ENCODE measurements around the gene BRAT1.
"Not testable (repeated sequence)": the region's sequence is repeated elsewhere in the genome, so short reads cannot be mapped to it uniquely, and the experiment has no call there.

Gene BRAT1

GRCh38 chr7:2583798-2584580 lies 28.7 kb upstream of the BRAT1 start:
- FAIRE-seq: no peak

GRCh38 chr7:2582006-2582735 lies 26.8 kb upstream of the BRAT1 start:
- FAIRE-seq: no peak

DNA sequence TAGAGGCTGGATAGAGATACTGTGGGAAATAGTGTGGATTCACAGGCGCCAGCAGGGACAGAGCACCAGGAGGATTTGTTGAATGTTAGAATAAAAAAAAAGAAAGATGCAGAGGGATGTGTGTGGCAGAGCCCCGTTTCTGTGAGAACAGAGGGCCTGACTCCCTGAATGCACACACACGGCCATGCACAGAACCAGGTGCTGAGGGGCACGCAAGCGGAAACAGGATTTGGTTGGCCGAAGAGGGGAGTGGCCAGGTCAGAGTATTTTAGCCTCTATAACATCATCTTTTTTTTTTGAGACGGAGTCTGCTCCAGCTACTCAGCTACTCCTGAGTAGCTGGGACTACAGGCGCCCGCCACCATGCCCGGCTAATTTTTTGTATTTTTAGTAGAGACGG lies 25.3 kb upstream of the BRAT1 start:
- FAIRE-seq: no peak

DNA sequence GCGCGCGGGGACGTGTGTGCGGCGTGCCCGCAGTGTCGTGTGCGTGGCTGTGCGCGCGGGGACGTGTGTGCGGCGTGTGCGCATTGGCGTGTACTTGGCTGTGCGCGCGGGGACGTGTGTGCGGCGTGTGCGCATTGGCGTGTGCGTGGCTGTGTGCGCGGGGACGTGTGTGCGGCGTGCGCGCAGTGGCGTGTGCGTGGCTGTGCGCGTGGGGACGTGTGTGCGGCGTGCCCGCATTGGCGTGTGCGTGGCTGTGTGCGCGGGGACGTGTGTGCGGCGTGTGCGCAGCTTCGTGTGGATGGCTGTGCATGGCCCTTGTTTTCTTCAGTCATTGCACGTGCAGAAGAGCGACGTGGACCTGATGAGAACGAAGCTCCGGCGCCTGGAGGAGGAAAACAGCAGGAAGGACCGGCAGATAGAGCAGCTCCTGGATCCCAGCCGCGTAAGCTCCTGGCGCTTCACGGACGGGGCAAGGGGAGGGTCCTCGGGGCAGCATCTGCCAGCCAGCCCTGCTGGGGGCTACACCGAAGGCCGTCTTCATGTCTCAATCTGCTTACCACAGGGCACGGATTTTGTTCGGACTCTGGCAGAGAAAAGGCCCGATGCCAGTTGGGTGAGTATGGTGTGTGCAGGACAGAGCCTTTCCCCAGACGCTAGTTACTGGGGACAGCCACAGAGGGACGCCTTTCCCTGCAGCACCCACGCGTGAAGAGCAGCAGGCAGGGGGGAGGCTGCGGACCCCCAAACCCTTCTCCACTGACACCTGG lies 22.8 kb upstream of the BRAT1 start:
- no peak for FAIRE-seq

- FAIRE-seq: no peak
Observed at GRCh38 chr7:2576742-2577491, 21.6 kb upstream of the BRAT1 start.

GRCh38 chr7:2575733-2576340 lies 20.5 kb upstream of the BRAT1 start:
- FAIRE-seq: no peak

DNA sequence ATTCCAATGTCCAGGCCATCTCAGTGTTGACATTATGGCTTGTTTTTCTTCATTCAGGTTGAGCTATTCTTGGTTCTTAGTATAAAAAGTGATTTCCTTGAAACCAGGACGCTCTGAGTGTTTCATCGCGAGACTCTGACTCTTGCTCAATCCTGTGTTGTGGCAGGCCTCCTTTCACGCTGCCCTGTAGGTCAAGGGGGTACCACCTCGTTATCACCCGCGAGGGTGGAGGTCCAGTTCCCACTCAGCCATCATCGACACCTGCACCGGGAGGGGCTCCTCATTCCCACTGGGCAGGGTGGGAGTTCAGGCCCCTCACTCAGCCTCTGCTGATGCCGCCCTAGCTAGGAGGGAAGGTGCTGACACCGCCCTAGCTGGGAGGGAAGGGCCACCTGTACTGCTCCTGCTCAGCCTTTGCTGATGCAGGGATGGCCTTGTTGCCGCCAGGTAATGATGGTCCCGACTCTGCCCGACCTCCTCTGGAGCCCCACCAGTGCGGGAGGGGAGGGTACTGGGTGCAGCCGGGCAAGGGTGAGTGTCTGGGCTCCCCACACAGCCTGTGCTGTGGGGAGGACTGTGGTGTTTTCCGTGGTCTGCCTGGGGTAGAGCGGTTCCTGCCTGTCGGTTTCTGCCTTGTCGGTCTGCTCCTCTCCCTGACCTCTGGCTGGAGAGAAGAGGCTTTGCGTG lies 19.9 kb upstream of the BRAT1 start:
- FAIRE-seq: no peak

GRCh38 chr7:2573761-2574160 lies 18.4 kb upstream of the BRAT1 start:
- FAIRE-seq: no peak

DNA sequence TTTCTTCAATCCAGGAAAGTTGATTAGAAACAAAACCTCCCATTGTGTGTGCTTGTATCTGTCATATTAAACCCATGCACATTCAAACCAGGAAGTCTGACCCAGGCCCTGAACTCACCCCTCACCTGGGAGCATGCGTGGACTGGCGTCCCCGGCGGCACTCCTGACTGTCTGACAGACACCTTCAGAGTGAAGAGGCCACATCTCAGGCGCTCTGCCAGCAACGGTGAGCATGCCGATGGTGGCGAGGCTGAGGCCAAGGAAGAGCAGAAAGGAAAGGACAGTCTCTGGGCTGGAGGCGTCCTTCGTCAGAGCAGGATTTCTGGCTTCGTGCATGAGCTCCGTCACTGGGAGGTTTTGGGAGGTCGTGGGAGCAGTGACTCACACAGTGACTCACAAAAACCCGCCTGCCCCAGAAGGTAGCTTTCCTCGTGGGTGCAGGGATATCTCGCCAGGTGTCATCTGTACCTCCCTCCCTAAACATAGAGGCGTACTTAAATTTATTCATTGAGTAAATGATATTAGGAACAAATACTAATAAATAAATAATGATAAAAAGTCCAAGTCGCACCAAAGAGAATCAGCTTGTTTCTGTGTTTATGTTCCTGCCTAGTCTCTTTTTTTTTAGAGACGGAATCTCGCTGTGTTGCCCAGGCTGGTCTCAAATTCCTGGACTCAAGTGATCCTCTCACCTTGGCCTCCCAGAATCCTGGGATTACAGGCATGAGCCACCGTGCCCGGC lies 16.9 kb upstream of the BRAT1 start:
- FAIRE-seq: no peak

DNA sequence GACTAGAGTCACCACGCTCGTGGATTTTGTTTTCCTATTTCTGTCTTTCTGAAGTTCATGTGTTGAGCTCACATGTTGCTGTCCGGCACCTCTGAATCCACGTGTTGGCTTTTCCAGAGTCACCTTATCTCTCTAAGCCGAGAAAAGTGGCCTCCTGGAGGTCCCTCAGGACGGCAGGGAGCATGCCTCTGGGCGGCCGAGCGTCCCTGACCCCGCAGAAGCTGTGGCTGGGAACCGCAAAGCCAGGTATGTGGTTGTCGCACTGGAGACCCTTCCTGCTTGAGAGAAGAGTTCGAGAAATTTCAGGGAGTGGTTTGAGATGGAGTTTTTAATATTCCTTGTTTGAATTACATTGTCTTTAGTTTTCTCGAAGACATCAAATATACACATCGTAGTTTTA lies 16.1 kb upstream of the BRAT1 start:
- no peak for FAIRE-seq

DNA sequence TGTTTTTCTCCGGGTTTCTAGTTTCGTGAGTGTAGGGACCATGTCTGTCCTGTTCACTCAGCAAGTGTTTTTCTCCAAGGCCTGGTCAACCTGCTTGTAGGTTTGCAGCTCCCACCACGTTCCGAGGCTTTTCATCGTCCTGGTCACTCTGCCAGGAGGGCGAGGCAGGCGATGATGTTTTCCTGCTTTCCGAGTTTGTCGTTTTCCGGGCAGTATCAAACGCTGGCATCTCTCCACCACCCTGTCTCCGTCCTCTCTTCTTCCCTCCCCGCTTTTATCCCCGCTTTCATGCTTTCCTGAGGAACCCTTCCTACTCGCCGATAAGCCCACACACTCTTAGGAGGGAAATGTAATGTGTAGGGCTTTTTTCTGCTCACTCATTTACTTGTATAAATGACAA lies 14.7 kb upstream of the BRAT1 start:
- FAIRE-seq: no peak

GRCh38 chr7:2569421-2569820 lies 14.1 kb upstream of the BRAT1 start:
- no peak for FAIRE-seq

- FAIRE-seq: no peak
Observed at GRCh38 chr7:2568521-2569223, 13.3 kb upstream of the BRAT1 start.

DNA sequence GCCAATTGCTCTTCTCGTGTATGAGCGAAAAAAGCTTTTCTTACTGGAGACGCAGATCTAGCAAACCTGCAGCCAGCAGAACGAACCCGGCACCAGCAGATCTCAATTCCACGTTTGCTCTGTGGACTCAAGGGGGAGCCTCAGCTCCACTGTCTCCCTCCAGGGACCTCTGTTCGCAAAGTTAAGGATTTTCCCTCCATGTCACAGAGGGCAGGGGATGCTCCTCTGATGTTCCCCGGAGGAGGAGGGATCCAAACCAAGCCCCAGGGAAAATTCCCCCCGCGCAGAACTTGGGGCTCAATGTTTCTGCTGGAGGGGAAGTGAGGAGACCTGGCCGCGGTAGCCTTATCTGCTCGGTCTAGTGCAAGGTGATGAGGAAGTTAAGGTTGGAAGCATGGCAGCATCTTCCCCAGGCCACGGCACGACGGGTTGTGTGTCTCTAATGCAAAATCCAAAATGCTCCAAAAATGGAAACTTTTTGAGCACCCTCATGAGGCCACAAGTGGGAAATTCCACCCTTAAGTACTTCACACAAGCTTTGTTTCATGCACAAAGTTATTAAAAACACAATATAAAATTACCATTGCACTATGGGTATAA lies 12.5 kb upstream of the BRAT1 start:
- no peak for FAIRE-seq

DNA sequence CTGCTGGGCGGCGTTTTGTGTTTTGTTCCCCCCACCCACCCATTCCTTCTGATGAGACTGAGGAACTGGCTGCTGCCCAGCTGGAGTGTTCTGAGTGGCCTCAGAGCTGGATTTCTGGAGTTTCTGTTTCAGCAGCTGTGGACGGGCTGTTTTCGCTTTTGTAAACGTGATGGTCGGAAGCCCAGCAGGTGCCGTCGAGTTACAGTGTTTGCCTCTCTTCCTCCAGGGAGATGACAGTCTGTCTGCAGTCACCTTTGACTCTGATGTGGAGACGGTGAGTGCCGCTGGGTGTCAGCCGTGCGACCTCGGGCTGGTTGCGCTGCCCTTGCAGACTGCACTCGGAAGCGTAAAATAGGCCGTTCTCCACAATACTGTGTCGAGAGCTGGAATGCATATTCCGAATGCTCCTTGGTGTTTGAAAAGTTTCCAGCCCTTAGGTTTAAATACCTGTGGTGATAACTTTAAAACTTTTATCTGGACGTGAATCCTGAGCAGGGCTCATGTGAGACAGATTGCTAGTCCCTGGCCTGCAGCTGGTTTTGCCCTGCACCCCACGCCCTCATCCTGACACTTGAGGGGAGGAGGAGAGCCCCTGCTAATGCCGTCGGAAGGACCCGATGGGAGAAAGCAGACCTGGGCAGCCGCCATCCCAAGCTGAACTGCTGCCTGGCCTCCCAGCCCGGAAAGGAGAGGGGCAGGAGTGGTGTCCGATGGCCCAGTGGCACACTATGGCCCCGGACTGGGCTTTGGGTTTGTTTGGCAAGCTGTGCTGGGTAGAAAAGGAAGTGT lies 11.8 kb upstream of the BRAT1 start:
- FAIRE-seq: no peak

DNA sequence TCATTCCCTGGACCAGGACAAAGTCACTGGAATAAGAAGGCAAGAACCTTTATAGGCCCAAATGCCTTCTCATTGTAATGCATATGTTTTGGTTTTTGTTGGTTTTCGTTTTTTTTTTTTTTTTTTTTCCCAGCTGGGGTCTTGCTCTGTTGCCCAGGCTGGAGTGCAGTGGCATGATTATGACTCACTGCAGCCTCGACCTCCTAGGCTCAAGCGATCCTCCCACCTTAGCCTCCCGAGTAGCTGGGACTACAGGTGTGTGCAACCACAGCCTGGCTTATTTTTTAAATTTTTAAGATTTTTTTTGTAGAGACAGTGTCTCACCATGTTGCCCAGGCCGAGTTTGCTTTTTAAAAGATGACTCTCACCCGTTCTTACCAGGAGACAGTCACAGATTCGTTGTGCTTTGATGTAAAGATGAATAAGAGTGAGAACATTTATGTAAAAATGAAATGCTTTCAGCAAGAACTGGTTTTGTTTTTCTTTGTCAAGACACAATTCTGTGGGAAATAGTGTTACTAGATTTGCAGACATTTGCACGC lies 11.1 kb upstream of the BRAT1 start:
- no peak for FAIRE-seq

DNA sequence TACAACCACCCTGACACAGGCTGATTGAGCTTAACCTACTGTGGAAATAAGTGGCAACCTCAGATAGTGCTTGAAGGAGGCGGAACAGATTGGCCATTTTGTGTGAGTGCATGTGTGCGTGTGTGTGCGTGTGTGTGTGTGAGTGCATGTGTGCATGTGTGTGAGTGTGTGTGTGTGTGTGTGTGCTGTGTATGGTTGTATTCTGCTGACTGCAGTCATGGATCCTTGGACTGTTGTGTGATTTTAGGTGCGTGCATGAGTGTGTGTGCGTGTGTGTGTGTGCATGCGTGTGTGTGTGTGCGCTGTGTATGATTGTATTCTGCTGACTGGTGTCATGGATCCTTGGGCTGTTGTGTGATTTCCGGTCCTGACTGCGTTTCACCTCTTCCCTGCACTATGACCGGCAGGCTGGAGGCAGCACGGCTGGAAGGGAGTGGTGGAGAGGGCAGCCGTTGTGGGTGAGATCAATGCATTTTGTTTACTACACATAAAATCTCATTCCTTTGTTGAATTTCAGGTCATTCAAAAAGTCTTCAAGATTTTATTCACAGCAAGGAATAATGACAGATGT lies 9.7 kb upstream of the BRAT1 start:
- no peak for FAIRE-seq

- FAIRE-seq: not testable (repeated sequence)
Observed at GRCh38 chr7:2563955-2564354, 8.6 kb upstream of the BRAT1 start.

Data from TTC549 (cell line).